Measurements from ENCODE around the gene CD27.

Gene CD27

DNA sequence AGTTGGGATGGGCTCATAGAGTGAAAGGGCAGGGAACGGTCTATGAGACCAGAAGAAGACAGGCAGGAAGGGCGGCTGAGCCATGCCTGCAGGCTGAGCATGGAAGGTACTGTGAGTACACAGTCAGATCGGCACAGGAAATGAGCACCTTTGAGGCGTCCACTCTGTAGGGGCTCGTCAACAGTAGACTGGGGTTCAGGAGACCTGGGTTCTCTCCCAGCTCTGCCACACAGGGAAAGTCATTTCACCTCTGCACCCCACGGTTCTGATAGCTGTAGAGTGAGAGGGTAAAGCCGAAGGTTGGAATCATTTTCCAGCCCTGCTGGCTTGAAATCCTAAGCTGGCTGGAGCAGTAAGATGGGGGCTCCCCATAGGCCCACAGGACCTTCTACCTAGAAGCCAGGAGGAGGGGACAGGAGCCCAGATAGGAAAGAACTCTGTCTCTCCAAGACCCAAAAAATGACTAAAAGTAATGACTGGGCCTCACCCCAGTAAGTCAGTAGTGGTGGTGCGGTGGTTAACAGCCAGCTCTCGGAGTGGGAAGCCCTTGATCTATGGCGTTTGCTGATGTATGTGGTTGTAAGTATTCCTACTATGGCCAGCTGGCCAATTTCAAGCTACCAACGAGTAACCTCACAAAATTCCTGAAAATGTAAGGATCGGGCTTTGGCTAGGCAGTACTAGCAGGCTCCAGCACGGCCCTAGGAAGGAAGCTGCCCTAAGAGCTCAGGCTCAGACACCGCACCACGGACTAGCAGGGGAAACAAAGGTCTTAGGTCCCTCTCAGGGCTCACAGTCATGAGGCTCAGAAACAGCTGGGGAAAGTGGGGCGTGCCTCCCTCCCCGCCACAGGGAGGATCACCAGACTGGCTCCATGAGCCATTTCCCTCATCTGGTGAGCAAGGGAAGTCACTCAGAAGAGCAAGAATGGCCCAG is 10.3 kb upstream of the CD27 start:
- DNase-seq = no peak

DNA sequence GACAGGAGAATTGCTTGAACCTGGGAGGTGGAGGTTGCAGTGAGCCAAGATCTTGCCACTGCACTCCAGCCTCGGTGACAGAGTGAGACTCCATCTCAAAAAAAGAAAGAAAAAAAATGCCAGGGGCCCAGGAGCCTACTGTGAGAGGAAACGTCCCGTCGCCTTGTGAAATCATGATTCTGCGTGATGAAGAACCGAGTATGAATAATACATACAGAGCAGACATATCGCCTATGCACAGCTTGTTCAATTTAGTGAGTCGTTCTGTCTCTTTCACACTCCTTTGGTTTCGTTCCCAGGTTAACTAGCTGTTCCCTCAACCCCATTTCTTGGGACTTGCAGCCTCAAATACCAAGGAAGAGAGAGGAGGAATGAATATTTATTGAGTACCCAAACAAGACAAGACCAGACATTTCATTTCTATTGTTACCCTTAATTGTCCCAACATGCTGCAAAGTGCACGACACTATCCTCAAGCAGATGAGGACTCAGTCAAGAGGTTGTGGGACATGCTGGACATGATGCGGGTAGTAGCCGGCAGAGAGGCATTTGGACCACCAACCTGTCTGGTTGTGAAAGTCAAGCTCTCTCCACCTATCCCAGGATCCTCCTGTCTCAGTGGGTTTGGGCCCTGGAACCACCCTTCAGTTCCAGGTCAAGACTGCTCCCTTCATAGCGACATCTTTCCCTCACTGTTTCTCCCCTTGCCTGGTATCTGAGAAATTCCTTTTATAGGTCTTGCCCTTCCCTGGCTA is 8.6 kb upstream of the CD27 start:
- DNase-seq = no peak

DNA sequence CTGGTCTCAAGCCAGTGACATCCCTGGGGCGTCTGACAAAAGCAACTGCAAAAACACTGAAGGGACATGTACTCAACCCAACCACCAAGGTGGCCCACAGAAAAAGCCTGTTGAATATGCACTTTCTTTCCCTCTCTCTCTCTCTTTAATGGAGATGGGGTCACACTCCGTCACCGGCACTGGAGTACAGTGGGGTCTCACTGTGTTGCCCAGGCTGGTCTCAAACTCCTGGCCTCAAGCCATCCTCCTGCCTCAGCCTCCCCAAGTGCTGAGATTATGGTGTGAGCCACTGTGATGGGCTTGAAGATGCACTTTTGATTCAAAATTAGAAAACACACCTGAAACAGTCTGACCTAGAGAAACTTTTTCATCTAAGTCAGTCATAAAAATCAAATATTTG is 7.2 kb upstream of the CD27 start:
- DNase-seq = no peak

DNA sequence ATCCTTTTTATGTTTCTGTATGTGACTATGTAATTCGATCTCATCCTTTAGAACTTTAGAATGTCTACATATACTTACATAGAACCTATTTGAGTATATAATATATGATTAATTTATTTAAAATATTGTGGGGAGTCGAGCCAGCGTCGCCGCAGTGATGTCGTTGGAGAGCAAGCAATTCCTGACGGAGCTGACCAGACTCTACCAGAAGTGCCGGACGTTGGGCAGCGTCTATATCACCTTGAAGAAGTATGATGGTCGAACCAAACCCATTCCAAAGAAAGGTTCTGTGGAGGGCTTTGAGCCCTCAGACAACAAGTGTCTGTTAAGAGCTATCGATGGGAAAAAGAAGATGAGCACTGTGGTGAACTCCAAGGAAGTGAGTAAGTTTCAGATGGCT is 6.4 kb upstream of the CD27 start:
- no peak for DNase-seq

DNA sequence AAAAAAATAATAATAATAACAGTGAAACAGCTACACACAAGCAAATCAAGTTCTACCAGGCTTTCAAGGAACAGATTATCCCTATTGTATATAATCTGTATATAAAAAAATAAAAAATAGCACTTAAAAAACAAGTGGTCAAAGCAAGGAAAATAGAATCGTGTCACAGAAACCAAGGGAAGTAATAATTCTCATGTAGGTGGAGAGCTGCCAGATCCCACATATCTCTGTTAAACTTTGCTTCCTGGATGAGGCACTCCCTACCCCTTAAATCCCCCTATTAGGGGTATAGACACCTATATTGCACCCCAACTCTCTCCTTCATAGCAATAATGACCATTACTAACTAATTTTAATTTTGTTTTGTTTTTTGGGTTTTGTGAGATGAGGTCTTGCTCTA is 4.4 kb upstream of the CD27 start:
- DNase-seq = no peak

DNA sequence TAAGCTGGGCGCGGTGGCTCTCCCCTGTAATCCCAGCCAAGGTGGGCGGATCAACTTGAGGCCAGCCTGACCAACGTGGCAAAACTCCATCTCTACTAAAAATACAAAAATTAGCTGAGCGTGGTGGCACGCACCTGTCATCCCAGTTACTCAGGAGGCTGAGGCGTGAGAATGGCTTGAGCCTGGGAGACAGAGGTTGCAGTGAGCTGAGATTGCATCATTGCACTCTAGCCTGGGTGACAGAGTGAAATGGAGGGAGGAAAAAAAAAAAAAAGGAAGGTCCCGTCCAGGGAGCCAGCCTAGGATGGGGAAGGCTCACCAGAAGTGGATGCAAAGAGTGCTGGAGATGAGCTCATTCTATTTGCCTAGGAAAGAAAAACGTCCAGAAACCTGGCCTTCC is 1.9 kb upstream of the CD27 start:
- no peak for DNase-seq

DNA sequence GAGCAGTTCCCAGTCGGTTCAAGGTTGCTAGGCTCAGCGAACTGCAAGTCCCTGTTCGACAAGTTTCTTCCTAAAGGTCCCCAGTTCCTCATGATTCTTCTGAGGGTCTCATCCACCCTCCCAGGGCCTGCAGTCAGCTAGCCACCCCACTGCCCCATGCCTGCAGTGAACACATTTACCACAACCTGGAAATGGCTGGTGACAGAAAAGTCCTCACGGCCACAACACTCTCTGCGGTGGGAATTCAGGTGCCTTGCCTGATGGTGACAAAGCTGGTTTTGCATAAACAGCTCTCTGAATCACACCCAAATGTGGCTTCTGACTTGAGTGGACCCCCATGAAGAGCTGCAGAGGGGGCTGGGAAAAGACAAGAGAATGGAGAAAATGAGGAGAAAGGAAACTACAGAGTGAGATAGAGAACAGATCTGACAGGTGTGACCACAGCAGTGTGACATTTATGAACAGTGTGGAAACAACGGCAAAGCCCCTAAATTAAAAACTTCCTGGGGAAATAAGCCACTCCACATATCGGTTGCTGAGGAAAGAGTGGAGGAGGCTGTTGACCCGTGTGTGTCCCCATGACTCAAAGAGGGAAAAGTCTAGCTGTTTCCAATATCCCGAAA is 1.3 kb upstream of the CD27 start:
- DNase-seq = no peak

DNA sequence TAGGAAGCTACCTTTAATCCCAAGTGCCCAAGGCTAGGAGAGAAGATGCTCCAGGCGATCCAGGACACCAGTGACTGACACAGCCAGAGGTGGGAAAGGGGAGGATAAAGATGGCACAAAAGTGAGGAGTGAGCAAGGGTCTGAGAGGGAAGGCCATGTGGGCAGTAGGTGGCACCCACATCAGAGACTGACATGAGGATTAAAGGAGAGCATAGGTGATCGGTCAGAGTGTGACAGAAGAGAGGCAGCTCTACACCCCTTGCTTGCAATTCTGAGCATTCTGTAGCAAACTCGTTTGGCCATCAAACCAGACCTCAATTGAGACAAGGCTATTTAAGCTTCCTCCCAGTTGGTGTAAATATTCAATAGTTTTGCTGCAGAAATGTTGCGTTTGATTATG is 724 bp upstream of the CD27 start:
- no peak for DNase-seq

DNA sequence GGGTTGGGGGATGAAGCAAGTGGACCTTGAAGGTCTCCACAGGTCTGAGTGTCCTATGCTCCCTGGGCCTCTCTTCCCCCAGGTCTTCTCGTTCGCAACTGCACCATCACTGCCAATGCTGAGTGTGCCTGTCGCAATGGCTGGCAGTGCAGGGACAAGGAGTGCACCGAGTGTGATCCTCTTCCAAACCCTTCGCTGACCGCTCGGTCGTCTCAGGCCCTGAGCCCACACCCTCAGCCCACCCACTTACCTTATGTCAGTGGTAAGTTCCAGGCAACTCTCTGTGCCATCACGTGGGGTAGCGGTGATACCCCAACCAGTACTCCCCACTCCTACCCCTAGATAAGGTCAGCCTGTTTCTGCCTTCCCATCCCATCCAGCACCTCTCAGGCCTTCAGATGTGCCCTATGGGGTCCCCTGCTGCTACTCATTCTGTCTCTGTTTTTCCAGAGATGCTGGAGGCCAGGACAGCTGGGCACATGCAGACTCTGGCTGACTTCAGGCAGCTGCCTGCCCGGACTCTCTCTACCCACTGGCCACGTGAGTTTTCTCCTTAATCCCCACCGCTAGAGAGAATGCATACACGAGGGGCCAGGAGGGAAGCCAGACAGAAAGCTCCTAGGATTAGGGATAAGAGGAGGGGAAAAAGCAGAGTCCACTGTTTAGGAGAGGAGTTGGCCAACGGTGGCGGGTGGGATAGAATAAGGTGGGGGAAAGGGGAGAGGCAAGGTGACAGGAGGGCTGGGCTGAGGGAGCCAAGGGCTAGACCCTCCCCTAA is 5.5 kb downstream of the CD27 start:
- DNase-seq = no peak

DNA sequence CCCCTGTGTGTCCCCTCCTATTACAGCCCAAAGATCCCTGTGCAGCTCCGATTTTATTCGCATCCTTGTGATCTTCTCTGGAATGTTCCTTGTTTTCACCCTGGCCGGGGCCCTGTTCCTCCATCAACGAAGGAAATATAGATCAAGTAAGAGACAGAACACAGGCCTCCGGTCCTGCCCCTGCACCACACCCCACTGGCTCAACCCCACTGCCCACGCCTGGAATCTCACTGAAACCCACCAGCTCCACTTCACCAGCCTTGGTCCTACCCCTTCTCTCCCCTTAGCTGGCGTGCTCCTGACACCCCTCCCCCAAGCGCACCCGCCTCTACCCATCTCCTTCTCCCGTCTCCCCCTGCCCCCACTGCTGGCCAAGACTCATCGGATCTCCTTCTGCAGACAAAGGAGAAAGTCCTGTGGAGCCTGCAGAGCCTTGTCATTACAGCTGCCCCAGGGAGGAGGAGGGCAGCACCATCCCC is 6.2 kb downstream of the CD27 start:
- DNase-seq = no peak

DNA sequence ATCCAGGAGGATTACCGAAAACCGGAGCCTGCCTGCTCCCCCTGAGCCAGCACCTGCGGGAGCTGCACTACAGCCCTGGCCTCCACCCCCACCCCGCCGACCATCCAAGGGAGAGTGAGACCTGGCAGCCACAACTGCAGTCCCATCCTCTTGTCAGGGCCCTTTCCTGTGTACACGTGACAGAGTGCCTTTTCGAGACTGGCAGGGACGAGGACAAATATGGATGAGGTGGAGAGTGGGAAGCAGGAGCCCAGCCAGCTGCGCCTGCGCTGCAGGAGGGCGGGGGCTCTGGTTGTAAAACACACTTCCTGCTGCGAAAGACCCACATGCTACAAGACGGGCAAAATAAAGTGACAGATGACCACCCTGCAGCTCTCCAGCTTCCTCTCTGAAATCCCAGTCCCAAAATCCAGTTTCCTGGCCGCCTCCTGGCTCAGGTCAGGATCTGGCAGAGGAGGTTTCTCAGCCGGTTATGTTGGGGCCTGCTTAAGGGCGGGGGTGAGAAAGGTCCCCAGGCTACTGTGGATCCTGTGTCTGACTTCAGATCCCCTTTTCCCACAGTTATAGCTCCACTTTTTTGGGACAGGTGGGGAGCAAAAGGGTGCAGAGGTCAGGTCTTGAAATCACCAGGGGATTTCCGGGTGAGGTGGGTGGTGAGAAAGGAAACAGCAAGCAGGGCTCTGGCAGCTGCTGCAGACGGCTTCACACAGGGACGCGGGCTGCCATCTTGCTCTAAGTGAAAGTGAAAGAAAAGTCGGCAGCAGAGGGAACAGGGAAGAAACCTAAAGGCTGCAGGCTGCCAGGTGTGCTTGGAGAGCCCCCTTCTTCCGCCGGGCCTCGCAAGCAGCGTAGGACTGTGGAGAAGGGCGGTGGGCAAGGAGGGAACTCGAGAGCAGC is 6.8 kb downstream of the CD27 start, which contains the start of gene TAPBPL:
Gene TAPBPL, plus strand, starts transcription at position 695 of the 897 bp plus-strand sequence. CDS start 207 bp downstream, outside the sequence.
- peak; percentile 87 for DNase-seq

DNA sequence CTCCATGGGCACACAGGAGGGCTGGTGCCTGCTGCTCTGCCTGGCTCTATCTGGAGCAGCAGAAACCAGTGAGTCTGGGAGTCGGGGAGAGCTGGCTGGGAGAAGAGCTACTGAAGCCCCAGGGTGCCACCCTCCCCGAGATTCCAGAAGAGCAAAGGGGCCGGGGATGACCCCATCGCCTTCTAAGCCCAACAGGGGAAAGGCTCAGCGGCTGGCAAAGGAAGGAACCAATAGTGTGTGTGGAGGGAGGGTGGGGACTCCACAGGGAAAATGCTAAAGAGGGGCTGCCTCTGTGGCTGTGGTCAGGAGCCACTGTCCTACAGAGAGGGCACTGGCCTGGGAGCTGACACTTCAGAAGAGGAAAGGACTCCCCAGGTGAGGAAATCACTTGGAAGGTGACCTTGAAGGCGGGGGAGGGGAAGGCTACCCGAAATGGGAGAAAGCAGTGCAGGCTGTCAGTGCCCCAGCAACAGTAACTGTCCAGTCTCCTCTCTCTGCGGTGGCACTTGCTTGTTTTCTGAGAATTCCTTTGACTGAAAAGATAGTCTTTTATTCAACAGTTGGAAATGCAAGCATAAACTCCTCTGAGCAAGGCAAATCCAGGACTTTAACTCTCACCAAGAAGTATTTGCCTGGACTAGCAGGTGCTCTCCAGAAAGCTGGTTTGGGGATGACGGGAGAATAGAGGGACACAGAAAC is 7.6 kb downstream of the CD27 start:
- DNase-seq = no peak

DNA sequence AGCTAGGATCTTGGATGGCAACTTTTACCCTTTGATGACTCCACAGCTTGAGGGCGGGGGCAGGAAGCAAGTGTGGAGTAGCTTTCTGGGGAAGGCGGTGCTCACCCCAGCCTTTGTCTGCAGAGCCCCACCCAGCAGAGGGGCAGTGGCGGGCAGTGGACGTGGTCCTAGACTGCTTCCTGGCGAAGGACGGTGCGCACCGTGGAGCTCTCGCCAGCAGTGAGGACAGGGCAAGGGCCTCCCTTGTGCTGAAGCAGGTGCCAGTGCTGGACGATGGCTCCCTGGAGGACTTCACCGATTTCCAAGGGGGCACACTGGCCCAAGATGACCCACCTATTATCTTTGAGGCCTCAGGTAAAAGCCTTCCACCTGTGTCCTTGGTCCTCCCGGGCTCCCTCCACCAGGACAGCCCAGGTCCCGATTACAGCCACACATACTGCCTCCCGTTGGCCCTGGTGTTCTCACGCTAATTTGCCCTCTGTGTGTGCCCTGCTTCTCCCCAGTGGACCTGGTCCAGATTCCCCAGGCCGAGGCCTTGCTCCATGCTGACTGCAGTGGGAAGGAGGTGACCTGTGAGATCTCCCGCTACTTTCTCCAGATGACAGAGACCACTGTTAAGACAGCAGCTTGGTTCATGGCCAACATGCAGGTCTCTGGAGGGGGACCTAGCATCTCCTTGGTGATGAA is 8.3 kb downstream of the CD27 start:
- DNase-seq = no peak

DNA sequence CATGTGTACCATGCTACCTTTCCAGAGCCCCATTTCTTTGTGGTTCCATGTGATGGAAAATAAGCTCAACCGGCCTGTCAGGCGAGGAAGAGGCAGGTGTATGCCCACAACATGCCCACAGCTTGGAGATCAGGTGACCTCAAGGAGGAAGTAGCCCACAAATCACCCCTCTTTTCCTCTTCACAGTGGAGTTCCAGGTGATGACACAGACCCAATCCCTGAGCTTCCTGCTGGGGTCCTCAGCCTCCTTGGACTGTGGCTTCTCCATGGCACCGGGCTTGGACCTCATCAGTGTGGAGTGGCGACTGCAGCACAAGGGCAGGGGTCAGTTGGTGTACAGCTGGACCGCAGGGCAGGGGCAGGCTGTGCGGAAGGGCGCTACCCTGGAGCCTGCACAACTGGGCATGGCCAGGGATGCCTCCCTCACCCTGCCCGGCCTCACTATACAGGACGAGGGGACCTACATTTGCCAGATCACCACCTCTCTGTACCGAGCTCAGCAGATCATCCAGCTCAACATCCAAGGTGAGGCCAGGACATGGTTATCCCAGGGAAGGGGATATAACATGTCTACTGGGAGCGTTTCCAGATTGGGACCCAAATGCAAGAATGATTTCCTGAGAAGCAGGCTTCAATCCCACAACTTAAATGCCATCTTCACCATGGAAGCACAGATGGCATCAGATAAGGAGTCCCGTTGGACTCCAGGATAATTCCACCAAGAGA is 12.6 kb downstream of the CD27 start:
- no peak for DNase-seq

DNA sequence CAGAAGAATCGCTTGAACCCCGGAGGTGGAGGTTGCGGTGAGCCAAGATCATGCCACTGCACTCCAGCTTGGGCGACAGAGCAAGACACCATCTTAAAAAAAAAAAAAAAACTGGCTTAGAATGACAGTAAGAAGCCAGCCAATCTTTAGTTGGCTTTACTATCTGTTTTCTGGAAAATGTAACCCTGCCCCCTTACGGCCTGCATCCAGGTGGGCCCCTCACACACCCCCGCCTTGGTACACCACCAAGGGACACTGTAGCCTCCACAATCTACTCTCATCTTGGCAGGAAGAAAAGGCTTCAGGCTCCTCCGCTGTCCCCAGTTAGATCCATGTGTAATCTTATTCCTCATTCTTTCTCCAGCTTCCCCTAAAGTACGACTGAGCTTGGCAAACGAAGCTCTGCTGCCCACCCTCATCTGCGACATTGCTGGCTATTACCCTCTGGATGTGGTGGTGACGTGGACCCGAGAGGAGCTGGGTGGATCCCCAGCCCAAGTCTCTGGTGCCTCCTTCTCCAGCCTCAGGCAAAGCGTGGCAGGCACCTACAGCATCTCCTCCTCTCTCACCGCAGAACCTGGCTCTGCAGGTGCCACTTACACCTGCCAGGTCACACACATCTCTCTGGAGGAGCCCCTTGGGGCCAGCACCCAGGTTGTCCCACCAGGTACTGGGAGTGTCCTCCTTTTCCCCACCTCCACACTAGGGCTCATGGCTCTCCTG is 13.7 kb downstream of the CD27 start:
- DNase-seq = no peak

DNA sequence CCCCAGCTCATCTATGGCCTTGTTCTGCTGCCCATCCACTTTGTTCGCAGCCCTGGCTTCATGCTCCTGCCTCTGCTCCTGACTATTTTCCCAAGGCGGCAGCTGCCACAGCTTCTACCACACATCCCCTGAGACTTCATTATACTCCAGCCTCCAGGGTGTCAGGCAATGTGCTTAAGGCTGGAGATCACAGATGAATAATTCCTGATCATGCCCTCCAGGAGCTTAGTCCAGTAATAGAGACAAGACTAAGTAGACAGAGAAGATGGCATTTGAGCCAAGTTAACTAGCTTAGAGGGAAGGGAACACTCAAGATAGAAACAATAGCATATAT is 14.2 kb downstream of the CD27 start:
- no peak for DNase-seq

DNA sequence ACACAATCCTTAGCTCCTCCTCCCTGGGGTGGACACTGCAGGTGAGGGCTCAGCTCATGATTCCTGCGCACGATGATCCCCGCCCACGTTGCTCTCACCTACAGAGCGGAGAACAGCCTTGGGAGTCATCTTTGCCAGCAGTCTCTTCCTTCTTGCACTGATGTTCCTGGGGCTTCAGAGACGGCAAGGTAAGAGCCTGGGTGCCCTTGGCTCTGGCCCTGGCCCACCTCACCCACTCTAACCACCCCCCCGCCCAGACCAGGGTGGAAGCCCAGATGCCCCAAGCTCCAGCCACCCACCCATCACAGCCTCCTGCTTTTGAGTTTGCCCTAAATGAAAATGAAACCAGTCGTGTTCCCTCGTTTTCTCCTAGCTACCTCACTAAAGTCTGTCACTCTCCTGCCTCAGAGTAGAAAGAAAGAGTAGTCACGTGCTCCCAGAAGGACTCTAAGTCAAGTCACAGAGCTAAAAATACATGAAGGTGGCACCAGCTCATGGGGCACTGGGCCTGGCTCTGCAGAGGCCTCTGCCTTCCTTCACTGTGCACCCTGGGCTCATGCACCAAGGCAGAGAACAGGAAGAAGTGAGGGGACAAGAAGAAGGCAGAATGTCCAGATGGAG is 16.1 kb downstream of the CD27 start:
- DNase-seq = no peak

DNA sequence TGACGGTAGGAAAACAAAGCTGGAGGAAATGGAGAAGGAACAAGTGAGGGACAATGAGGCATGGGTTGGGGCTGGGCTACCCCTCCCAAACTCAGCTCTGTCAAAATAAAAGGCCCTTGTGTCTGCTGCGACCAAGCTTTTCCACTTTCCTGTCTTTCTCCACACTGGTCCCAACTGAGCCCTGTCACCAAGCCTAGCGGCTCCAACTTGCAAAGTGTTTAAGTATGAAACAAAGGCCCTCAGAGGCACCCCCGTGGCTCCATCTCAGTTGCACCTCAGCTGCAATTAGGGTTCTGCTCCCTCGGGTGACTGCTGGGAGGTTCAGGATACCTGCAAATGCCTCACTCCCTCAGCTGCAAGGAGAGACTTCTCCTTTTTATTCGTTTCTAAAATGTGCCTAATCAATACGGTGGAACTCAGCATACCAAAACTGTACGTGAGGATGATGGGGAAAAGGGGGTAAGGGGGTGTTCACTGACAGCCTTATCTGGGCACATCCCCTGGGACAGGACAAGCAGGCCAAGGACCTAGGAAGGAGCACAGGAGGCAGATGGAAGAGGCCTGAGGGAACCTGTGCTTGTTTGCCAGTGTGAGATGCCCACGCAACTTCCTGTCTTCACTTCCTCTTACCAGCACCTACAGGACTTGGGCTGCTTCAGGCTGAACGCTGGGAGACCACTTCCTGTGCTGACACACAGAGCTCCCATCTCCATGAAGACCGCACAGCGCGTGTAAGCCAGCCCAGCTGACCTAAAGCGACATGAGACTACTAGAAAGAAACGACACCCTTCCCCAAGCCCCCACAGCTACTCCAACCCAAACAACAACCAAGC is 16.9 kb downstream of the CD27 start:
- peak; percentile 91 for DNase-seq

Data from CD4-positive, alpha-beta T cell treated with Interleukin-15 for 1 hour (primary cell).